ENCODE results near the gene HARS2.
A peak's percentile ranks its signal among the peaks of the same experiment; 100 is the strongest.
"Not testable (repeated sequence)": the region's sequence is repeated elsewhere in the genome, so short reads cannot be mapped to it uniquely, and the experiment has no call there.

HARS2 gene

GRCh38 chr5:140647042-140647419 lies 44.2 kb upstream of the HARS2 start:
- Histone ChIP-seq H3F3A (ENCODE audit: insufficient read depth) (no peaks in the 10 kb centered on the region), H2AFZ (ENCODE audit: low read depth, low read length, severe bottlenecking) (peak overlapping the region; percentile 55), H3K4me2 (ENCODE audit: low read depth, low read length, poor library complexity, severe bottlenecking) (peak overlapping the region; percentile 86), H4K20me1 (ENCODE audit: low read depth, low read length) (no peaks in the 10 kb centered on the region), H3K79me2 (ENCODE audit: insufficient read depth, low read length) (peaks cover 36% of the 10 kb centered on the region), H3K27me3 (ENCODE audit: low read length) (no peaks in the 10 kb centered on the region), H3K4me3 (ENCODE audit: insufficient read depth, low read length, poor library complexity, severe bottlenecking) (peak overlapping the region; percentile 78), H3K9me2 (replicated peaks; ENCODE audit: insufficient read depth, low read length) (no peaks in the 10 kb centered on the region), H3K36me3 (ENCODE audit: low read length) (peaks cover 5% of the 10 kb centered on the region; the same call in 1 of the 2 replicates), H3K27ac (ENCODE audit: low read depth, low read length) (peak overlapping the region; percentile 16; the same call in 1 of the 2 replicates), H3K9me3 (ENCODE audit: insufficient read depth, low read length) (no peaks in the 10 kb centered on the region), H3K9ac (ENCODE audit: low read length) (peak overlapping the region; percentile 83)
- no peak for TF ChIP-seq EZH2phosphoT487 (conservative IDR thresholded peaks at IDR 0.05; ENCODE audit: low read length)
- TF ChIP-seq CTCF (IDR thresholded peaks at IDR 0.05; ENCODE audit: insufficient read depth, low read length, poor library complexity, severe bottlenecking) = no peak

GRCh38 chr5:140658870-140659269 lies 32.4 kb upstream of the HARS2 start:
- H4K20me1 ChIP-seq (ENCODE audit: low read depth, low read length) = no peaks in the 10 kb centered on the region
- peaks cover 23% of the 10 kb centered on the region for H3K36me3 ChIP-seq (ENCODE audit: low read length)

GRCh38 chr5:140660371-140660770 lies 30.9 kb upstream of the HARS2 start:
- H3K79me2 ChIP-seq (ENCODE audit: insufficient read depth, low read length); H3K4me2 ChIP-seq (ENCODE audit: low read depth, low read length, poor library complexity, severe bottlenecking); H3K9me2 ChIP-seq (replicated peaks; ENCODE audit: insufficient read depth, low read length); H3K4me3 ChIP-seq (ENCODE audit: insufficient read depth, low read length, poor library complexity, severe bottlenecking); H3K9me3 ChIP-seq (ENCODE audit: insufficient read depth, low read length); H3K9ac ChIP-seq (ENCODE audit: low read length); H2AFZ ChIP-seq (ENCODE audit: low read depth, low read length, severe bottlenecking); H3K27ac ChIP-seq (ENCODE audit: low read depth, low read length); H3K27me3 ChIP-seq (ENCODE audit: low read length); H4K20me1 ChIP-seq (ENCODE audit: low read depth, low read length); H3F3A ChIP-seq (ENCODE audit: insufficient read depth): not testable (repeated sequence)
- peaks cover 11% of the 10 kb centered on the region for H3K36me3 ChIP-seq (ENCODE audit: low read length)

More at GRCh38 chr5:140658870-140659269, 32.4 kb upstream of the HARS2 start:
- Histone ChIP-seq H3F3A (ENCODE audit: insufficient read depth) (0 out of 2 replicates have a peak, but pooled peaks cover 3% of the 10 kb centered on the region), H3K79me2 (ENCODE audit: insufficient read depth, low read length) (no peaks in the 10 kb centered on the region), H3K9ac (ENCODE audit: low read length) (no peak overlapping the region), H2AFZ (ENCODE audit: low read depth, low read length, severe bottlenecking) (no peak overlapping the region), H3K4me3 (ENCODE audit: insufficient read depth, low read length, poor library complexity, severe bottlenecking) (no peak overlapping the region), H3K9me2 (replicated peaks; ENCODE audit: insufficient read depth, low read length) (no peaks in the 10 kb centered on the region), H3K27ac (ENCODE audit: low read depth, low read length) (no peak overlapping the region), H3K4me2 (ENCODE audit: low read depth, low read length, poor library complexity, severe bottlenecking) (no peak overlapping the region), H3K9me3 (ENCODE audit: insufficient read depth, low read length) (no peaks in the 10 kb centered on the region), H3K27me3 (ENCODE audit: low read length) (no peaks in the 10 kb centered on the region)
- TF ChIP-seq EZH2phosphoT487 (conservative IDR thresholded peaks at IDR 0.05; ENCODE audit: low read length) (no peak), CTCF (IDR thresholded peaks at IDR 0.05; ENCODE audit: insufficient read depth, low read length, poor library complexity, severe bottlenecking) (no peak)

- Histone ChIP-seq H3F3A (ENCODE audit: insufficient read depth) (0 out of 2 replicates have a peak, but pooled peaks cover 8% of the 10 kb centered on the region), H3K9me3 (ENCODE audit: insufficient read depth, low read length) (no peaks in the 10 kb centered on the region), H3K79me2 (ENCODE audit: insufficient read depth, low read length) (peaks cover 31% of the 10 kb centered on the region), H3K27ac (ENCODE audit: low read depth, low read length) (peak overlapping the region; percentile 54), H3K9ac (ENCODE audit: low read length) (peak overlapping the region; percentile 86), H2AFZ (ENCODE audit: low read depth, low read length, severe bottlenecking) (peak overlapping the region; percentile 79), H3K27me3 (ENCODE audit: low read length) (no peaks in the 10 kb centered on the region), H3K4me2 (ENCODE audit: low read depth, low read length, poor library complexity, severe bottlenecking) (peak overlapping the region; percentile 68), H3K36me3 (ENCODE audit: low read length) (peaks cover 7% of the 10 kb centered on the region; the same call in 1 of the 2 replicates), H3K9me2 (replicated peaks; ENCODE audit: insufficient read depth, low read length) (no peaks in the 10 kb centered on the region), H4K20me1 (ENCODE audit: low read depth, low read length) (no peaks in the 10 kb centered on the region), H3K4me3 (ENCODE audit: insufficient read depth, low read length, poor library complexity, severe bottlenecking) (peak overlapping the region; percentile 93)
- TF ChIP-seq EZH2phosphoT487 (conservative IDR thresholded peaks at IDR 0.05; ENCODE audit: low read length) (no peak), CTCF (IDR thresholded peaks at IDR 0.05; ENCODE audit: insufficient read depth, low read length, poor library complexity, severe bottlenecking) (no peak)
These were observed 27.3 kb upstream of the HARS2 start for GRCh38 chr5:140664030-140664358.

All from SU-DHL-6 (cell line).